ENCODE results near the gene IL2RA. TPM values are rescaled to one million over a fixed set of nuclear protein-coding genes. Genes with fewer than 3 reads are reported as not detected.

IL2RA gene
- total and polyA plus RNA-seq, 2 experiments from 2014 or later: not detected

GRCh38 chr10:6110136-6110535 lies 48.0 kb upstream of the IL2RA start:
- Mint-ChIP-seq H3K27ac (no peak overlapping the region), H3K4me3 (no peak overlapping the region), H3K36me3 (ENCODE audit: low read depth) (peaks cover 90% of the 10 kb centered on the region), H3K27me3 (ENCODE audit: insufficient read depth, low read depth, poor library complexity) (peaks cover 1% of the 10 kb centered on the region), H3K4me1 (peaks cover 32% of the 10 kb centered on the region), H3K9me3 (no peaks in the 10 kb centered on the region)
- ATAC-seq (no peak), DNase-seq (ENCODE audit: low spot score) (no peak)
- TF ChIP-seq REST (IDR thresholded peaks at IDR 0.05; ENCODE audit: unreplicated experiment) (no peak), NANOG (IDR thresholded peaks at IDR 0.05; ENCODE audit: borderline replicate concordance) (no peak), POLR2AphosphoS5 (IDR thresholded peaks at IDR 0.05; ENCODE audit: low read depth) (no peak), STAT1 (IDR thresholded peaks at IDR 0.05; ENCODE audit: unreplicated experiment) (no peak)
- Histone ChIP-seq H3K4me2 (no peak overlapping the region), H3K79me2 (replicated peaks; ENCODE audit: insufficient read depth) (peaks cover 31% of the 10 kb centered on the region), H3K36me3 (ENCODE audit: insufficient read depth) (peaks cover 43% of the 10 kb centered on the region), H3K4me1 (ENCODE audit: insufficient read depth) (peaks cover 27% of the 10 kb centered on the region), H3K27ac (ENCODE audit: low read depth) (no peak overlapping the region), H3K4me3 (no peak overlapping the region), H3K27me3 (ENCODE audit: insufficient read depth) (no peaks in the 10 kb centered on the region), H3F3A (replicated peaks; ENCODE audit: low read depth) (peaks cover 19% of the 10 kb centered on the region), H4K20me1 (replicated peaks; ENCODE audit: insufficient read depth) (peaks cover 25% of the 10 kb centered on the region), H2AFZ (no peak overlapping the region), H3K9me2 (ENCODE audit: insufficient read depth) (no peaks in the 10 kb centered on the region)

DNA sequence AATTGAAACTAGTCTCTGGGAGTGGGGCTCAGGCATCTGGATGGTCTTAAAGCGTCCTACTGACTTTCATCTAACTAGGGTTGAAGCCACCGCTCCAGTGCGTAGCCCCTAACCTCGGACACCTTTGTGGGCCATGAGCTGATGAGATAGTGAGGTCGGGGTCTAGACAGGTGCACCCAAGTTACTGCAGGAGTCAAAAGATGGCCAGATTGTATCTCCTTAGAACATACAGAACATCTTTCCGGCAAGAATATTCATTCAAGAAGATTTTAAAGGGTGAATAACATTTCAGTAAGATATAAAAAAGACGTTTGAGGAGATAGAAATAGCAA lies 47.2 kb upstream of the IL2RA start:
- H3K4me1 Mint-ChIP-seq: peaks cover 39% of the 10 kb centered on the region
- Histone ChIP-seq H3K27ac (ENCODE audit: low read depth) (peak overlapping the region; percentile 56), H3K27me3 (ENCODE audit: insufficient read depth) (no peaks in the 10 kb centered on the region), H3K9me2 (ENCODE audit: insufficient read depth) (no peaks in the 10 kb centered on the region), H3K4me2 (peak overlapping the region; percentile 25; the same call in 1 of the 2 replicates), H2AFZ (no peak overlapping the region), H4K20me1 (replicated peaks; ENCODE audit: insufficient read depth) (peaks cover 27% of the 10 kb centered on the region), H3K4me3 (no peak overlapping the region), H3K36me3 (ENCODE audit: insufficient read depth) (peaks cover 36% of the 10 kb centered on the region), H3K79me2 (replicated peaks; ENCODE audit: insufficient read depth) (peaks cover 31% of the 10 kb centered on the region), H3F3A (replicated peaks; ENCODE audit: low read depth) (peaks cover 19% of the 10 kb centered on the region), H3K4me1 (ENCODE audit: insufficient read depth) (peaks cover 34% of the 10 kb centered on the region)
- DNase-seq (ENCODE audit: low spot score): no peak
- H3K27ac Mint-ChIP-seq: no peak overlapping the region
- no peak overlapping the region; the same call in 2 of the 3 replicates for H3K4me3 Mint-ChIP-seq
- ATAC-seq: no peak
- H3K36me3 Mint-ChIP-seq (ENCODE audit: low read depth): peaks cover 84% of the 10 kb centered on the region
- peaks cover 1% of the 10 kb centered on the region for H3K27me3 Mint-ChIP-seq (ENCODE audit: insufficient read depth, low read depth, poor library complexity)
- H3K9me3 Mint-ChIP-seq: no peaks in the 10 kb centered on the region
- TF ChIP-seq EZH2phosphoT487 (IDR thresholded peaks at IDR 0.05; ENCODE audit: unreplicated experiment) (no peak), ZNF114 (CRISPR knock-in tag; IDR thresholded peaks at IDR 0.05) (no peak), JUNB (IDR thresholded peaks at IDR 0.05; ENCODE audit: unreplicated experiment) (no peak), POLR2AphosphoS5 (IDR thresholded peaks at IDR 0.05; ENCODE audit: low read depth) (no peak), ZNF331 (CRISPR knock-in tag; IDR thresholded peaks at IDR 0.05; ENCODE audit: low read depth) (no peak), NANOG (IDR thresholded peaks at IDR 0.05; ENCODE audit: borderline replicate concordance) (no peak), ETS1 (IDR thresholded peaks at IDR 0.05) (no peak), EZH2 (IDR thresholded peaks at IDR 0.05; ENCODE audit: low read depth, unreplicated experiment) (no peak), CTCF (conservative IDR thresholded peaks at IDR 0.05; ENCODE audit: low read depth in 2 of 2) (no peak), REST (IDR thresholded peaks at IDR 0.05; ENCODE audit: unreplicated experiment) (no peak), CREB1 (CRISPR knock-in tag; IDR thresholded peaks at IDR 0.05; ENCODE audit: low read depth) (no peak)

Measured in GM23338 (cell line).